HG03159 (cell line): ENCODE data around the gene ATXN1.
A peak's percentile ranks its signal among the peaks of the same experiment; 100 is the strongest.
"Not testable (repeated sequence)": the region's sequence is repeated elsewhere in the genome, so short reads cannot be mapped to it uniquely, and the experiment has no call there.

Source experiments
- ATAC-seq: cut with Tn5 transposase; IDR thresholded peaks from one replicate; pipeline ENCODE4 v1.9.1; 2021; ENCODE audit warnings: mild to moderate bottlenecking, moderate library complexity; ENCODE audit not compliant: unreplicated experiment

Gene ATXN1

GRCh38 chr6:16704401-16705045 is 56.7 kb downstream of the ATXN1 start:
- ATAC-seq: no peak

DNA sequence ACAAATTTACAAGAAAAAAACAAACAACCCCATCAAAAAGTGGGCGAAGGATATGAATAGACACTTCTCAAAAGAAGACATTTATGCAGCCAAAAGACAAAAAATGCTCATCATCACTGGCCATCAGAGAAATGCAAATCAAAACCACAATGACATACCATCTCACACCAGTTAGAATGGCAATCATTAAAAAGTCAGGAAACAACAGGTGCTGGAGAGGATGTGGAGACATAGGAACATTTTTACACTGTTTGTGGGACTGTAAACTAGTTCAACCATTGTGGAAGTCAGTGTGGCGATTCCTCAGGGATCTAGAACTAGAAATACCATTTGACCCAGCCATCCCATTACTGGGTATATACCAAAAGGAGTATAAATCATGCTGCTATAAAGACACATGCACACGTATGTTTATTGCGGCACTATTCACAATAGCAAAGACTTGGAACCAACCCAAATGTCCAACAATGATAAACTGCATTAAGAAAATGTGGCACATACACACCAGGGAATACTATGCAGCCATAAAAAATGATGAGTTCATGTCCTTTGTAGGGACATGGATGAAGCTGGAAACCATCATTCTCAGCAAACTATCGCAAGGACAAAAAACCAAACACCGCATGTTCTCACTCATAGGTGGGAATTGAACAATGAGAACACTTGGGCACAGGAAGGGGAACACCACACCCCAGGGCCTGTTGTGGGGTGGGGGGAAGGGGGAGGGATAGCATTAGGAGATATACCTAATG is 58.5 kb downstream of the ATXN1 start:
- ATAC-seq: not testable (repeated sequence)

- ATAC-seq: no peak
Measured at GRCh38 chr6:16700916-16701234, 60.4 kb downstream of the ATXN1 start.

DNA sequence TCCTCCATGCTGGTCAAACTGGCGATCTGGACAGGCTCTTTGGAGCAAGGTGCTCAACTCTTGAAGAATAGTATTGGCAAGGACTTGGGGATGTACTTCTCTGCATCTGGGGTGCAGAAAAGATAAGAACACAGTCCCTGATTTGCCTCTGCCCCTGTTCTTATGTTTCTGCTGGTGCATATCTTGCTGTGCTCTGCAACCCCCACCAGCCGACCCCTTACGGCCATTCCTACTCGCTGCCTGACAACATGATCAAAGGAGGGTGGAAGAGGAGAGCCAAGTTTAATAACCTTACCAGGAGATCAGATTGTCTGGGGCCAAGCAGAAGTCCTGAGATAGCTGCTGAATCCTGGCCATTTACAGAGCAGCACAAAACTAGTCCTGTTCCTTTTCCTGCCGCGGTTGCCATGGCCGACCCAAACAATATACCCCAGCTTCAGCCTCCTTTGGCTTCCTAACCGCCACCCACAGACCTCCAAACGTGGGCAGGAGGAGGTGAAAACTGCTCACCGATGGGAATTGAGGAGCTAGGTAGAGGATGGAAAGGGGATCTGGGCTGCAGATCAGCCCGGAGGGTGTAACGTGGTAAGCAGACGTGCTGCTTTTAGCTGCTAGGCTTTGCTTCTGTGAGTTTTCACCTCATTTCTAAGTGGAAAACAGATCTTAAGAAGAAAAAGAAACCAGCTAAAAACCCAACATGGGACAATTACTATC is 60.9 kb downstream of the ATXN1 start:
- ATAC-seq: no peak

- no peak for ATAC-seq
Measured at GRCh38 chr6:16698997-16699868, 62.0 kb downstream of the ATXN1 start.

DNA sequence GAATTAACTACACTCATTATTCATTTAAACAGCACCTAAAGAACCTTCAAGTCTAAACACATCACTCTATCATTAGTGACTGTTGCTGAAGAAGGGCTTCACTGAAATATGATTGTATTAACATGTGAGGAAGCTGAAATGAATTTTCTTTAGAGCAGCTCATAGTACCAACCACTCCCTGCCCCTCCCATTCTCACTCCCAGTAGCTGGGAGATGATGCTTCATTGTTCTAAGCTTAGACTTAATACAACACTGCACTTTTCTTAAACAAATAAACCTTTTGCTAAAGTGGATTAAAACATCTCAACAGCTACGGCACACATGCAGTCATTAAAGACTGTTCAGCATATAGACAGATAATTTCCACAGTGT is 63.1 kb downstream of the ATXN1 start:
- ATAC-seq: no peak

DNA sequence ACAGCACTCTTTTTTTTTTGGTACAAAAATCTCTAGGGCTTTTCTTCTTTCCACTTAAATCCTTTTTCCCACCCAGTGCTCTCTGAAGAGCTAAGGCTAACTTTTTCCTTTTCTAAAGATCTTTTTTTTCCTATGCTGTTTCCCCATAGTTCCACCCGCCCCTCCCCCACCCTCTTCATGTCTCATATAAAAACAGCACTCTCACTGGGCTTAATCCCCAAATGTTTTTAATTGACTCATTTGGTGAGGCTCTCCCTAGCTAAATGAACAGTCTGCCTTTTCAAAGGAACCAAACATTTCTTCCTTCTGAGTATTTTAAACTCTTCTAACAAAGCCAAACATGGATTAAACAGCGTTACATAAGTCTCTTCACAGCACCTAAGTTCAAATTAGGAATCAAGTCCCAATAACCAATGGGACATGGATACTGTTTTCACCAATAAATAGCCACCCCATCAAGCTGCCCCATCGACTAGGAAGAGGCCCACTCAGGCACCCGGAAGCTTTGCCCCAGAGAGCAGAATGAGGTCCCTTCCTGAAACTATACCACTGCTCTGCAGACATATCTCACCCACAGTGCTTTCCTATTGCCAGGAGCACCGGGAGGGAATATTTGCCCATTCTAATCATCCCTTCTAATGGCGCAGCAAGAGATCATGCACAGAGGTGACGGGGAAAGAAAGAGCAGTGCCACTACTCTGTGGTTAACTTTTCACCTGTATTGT is 63.7 kb downstream of the ATXN1 start:
- no peak for ATAC-seq

DNA sequence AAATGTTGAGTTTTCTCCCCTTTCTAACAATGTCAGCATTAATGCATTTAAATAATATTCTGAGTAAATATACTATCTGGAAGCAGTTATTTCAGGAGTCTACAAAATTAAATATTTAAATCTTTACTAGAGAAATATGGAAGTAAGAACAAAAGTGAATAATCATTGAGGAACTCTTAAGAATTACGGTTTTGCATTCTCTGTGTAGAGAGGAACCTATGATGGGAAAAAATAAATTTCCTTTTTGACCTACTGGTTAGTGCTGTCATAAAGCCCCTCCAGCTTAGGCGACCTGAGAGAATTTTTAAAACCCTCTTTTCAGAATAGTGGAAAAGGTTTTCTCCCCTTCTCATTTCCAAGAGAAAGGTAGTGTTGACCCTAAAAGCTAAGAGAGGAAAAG is 64.8 kb downstream of the ATXN1 start:
- no peak for ATAC-seq

- ATAC-seq: peak; percentile 58
Measured at GRCh38 chr6:16694781-16695578, 66.3 kb downstream of the ATXN1 start.

- no peak for ATAC-seq
Measured at GRCh38 chr6:16691324-16691723, 69.9 kb downstream of the ATXN1 start.

DNA sequence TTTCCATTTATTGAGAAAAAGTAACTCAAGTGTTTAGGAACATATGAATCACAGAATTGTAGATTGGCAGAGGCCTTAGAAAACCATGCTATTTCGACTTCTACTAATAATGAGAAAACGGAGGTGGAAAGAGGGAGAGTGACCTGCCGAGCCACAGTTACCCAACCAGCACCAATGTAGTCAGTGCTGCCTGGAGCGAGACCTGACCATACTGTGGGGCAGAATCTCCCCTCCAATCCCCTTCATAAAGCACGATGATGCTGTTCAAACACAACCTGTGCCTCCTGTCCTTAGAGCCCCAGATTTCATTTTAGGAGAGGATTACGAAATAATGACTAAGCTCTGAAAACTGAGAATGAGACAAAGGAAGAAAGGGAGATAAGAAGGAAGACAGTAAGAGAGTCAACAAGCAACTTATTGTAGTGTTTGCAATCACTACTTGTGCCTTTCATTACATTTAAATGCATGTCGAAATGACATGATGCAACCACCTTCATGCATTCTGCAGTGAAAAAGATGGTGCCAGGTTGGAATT is 70.6 kb downstream of the ATXN1 start:
- ATAC-seq: peak; percentile 73

DNA sequence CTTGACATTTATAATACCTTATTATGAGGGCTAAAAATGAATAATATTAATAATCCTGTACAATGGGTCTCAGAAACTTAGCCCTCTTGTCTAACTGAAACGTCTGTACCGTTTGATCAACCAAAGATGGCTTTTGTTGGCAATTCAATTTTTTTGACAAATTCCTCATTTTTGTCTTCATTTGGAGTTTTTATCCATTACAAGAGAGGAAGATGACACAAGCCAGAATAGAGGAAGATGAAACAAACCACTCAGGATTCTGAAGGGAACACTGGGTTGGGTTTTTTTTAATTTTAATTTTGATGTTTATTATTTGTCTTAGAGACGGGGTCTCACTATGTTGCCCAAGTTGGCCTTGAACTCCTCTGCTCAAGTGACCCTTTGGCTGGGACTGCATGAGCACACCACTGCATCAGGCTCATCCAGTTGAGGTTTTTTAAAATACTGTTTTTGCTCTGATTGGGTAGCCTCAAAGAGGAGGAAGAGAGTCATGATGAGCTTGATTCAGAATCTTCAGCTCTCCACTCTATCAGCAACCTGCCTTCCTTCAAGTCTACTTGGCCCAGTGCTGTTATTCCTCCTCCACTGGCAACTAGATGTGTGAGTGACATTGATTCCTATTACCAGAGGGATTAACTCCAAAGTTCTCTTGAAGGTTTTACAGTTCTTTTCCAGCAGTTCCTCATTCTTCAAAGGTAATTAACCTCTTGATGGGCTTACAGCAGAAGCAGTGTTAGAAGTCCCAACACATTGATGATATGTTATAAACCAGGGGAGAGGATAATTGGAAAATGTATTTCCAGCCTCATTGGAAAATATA is 71.3 kb downstream of the ATXN1 start:
- ATAC-seq: no peak

DNA sequence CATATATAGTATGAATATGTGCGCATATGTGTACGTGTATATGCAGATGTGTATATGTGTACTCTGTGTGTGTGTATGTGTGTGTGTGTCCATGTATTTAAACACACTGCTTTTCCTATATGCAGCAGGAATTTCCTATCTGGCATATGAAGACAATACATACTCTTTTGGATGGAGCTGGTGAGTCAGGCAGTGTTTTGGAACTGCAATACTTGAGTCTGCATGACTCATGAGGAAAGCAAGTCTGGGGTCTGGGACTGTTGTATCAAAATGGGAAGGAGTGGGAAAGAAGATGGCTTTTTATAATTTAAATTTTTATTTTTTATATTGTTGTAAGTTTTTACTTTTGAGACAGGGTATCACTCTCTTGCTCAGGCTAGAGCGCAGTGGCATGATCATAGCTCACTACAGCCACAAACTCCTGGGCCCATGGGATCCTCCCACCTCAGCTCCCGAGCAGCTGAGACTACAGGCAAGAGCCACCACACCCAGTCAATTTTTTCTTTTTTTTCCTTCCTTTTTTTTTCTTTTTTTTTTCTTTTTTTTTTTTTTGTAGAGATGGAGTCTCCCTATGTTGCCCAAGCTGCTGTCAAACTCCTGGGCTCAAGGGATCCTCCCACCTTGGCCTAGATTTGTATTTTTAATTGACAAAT is 72.2 kb downstream of the ATXN1 start:
- no peak for ATAC-seq

DNA sequence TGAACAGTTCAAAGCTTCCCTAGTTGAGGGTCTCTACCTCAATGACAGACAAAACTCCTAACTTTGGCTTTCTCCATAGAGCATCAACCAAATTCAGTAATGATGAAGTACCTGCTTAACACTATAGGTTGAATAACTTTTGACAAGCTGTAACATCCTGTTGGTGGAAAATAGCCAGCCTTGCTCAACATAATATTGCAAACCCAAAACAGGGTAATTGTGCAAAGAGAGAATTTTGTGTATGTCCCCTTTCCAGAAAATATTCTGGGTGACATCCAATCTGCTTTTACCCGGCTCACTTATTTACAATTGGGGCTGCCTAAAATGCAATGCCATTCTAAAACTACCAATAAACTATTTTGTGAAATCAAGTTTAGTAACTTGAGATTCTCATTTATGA is 72.8 kb downstream of the ATXN1 start:
- no peak for ATAC-seq

GRCh38 chr6:16687045-16687444 is 74.2 kb downstream of the ATXN1 start:
- no peak for ATAC-seq

DNA sequence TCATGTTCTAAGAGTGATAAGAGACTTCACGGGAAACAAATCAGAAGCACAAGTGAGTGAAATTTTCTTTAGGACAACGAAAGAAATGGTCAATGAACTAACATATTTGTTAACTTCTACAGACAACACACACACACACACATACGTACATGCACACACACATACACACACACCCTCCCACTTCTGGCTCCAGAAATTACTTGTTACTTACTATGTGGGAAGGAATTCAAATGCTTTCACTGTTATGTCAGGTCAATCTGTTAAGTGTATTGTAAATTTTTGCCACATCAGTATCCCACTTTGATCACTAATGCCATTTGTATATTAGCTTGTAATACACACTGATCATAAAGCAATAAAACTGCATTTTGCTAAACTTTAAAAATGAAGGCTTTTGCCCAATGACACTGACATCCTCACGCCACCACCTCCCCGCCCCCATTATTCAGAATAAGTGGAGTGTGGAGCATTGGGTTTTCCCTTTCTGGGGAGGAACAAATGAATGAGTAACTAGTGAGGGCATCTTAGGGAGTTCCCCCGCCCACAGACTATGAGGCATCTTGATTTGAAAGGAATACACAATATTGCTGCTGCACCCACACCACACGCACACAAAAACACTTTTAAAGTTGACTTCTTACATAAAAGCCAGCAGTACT is 76.2 kb downstream of the ATXN1 start:
- no peak for ATAC-seq

GRCh38 chr6:16684195-16684689 is 77.0 kb downstream of the ATXN1 start:
- no peak for ATAC-seq
